Upper lobe of left lung (tissue), 4 donors: ENCODE results near the gene UST.

Experiments used
- CTCF ChIP-seq, 6 experiments: fragments of 450-650 bp in 4 of 6; fragments of 200-600 bp in 2 of 6; sonication (generic) in 2 of 6; IDR thresholded peaks; one replicate each; pipeline ENCODE4 v1.5.1; 2016 to 2019; ENCODE audit warnings: antibody characterized with exemption in 6 of 6
- EP300 ChIP-seq, 4 donors: sonication (generic); formaldehyde crosslinking; IDR thresholded peaks; one replicate each; pipeline ENCODE4 v1.5.1; 2017; ENCODE audit warnings: antibody characterized with exemption in 4 of 4, control low read depth in 2 of 4
- POLR2A ChIP-seq, 4 donors: fragments of 450-650 bp; IDR thresholded peaks; one replicate each; pipeline ENCODE4 v1.5.1; 2016 to 2017; ENCODE audit warnings: antibody characterized with exemption in 4 of 4, mild to moderate bottlenecking in 2 of 4

GRCh38 chr6:148720406-148720805, 26.4 kb upstream of the UST start:
- TF ChIP-seq CTCF (IDR thresholded peaks at IDR 0.05) = no peak
- TF ChIP-seq POLR2A (IDR thresholded peaks at IDR 0.05) = no peak
- no peak for TF ChIP-seq EP300 (IDR thresholded peaks at IDR 0.05)
